NCI-H1694 (cell line): Measurements from ENCODE around the gene DNAH3.
"Not testable (repeated sequence)": the region's sequence is repeated elsewhere in the genome, so short reads cannot be mapped to it uniquely, and the experiment has no call there.

ENCODE experiments used
- DNase-seq: peaks from one replicate; lab custom pipeline; 2025; lab: John Stamatoyannopoulos, UW

DNAH3 gene

DNA sequence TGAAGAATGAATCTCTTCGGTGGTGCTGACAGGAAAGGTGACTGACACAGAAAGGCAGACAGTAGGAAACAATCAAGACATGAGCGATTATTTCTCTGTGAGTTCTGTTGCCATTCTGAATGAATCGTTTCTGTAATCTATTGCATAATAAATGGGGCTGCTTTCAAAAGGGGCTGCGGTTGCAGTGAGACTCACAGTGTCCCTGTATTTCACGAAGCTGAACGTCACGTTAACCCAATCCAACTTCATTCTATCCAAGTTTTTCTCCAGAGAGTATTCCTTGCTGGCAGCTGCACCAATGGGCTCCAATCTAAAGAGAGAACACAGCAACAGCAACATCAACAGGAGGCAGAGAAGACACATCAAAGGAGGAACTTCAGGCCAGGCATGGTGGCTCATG, 75.4 kb downstream of the DNAH3 start:
- DNase-seq: no peak

DNA sequence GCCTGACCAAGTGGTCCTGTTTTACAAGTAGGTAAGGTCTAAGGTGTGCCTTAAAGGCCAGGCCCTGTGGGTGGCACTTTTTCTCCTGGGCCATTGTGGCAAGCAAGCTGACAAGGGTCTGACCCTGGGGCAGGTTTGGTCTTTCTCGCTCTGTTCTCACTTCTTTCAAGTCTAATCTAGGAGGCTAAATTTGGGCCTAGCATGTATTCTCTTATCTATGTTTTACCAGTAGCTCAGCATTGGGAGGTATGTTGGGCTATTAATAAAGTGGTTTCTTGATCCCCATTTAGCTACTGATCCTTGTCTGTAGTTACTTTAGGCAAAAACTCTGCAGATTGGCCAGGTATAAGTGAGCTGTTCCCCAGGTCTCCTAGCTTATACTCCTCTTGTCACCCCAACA, 77.7 kb downstream of the DNAH3 start:
- DNase-seq: no peak

DNA sequence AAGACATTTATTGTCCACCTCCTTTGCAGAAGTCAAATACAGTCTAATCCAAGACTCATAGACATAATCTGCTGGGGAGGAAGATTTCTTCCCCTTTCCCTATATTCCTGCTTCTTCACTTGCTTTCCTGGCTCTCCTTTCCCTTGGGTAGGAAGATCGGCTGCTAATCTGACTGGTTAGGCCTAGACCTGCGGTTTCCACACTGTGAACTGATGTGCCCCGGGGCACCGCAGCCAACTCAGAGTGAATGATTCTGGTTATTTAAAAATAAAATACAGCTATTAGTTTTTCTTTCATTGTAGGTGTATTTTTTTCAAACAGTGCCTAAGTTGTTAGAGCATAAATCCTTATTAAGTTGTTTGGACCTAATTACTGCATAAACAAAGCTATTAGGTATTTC, 78.9 kb downstream of the DNAH3 start:
- no peak for DNase-seq

DNA sequence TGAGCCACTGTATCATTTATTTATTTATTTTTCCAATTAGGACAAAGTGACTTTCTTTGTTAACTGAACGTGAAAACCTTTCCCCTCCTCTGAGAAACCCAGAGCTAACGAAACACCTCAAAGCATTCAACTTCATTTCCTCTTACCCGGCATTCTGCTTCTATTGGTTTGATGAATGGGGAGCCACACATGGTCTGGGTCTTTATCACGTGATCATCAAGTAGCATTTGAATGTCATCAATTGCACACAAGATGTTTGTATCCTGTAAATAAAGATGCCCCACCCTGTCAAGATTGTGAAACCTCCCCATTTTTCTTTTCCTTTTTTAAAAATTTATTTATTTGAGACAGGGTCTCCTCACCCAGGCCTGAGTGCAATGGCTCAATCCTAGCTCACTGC, 80.1 kb downstream of the DNAH3 start:
- DNase-seq: no peak

DNA sequence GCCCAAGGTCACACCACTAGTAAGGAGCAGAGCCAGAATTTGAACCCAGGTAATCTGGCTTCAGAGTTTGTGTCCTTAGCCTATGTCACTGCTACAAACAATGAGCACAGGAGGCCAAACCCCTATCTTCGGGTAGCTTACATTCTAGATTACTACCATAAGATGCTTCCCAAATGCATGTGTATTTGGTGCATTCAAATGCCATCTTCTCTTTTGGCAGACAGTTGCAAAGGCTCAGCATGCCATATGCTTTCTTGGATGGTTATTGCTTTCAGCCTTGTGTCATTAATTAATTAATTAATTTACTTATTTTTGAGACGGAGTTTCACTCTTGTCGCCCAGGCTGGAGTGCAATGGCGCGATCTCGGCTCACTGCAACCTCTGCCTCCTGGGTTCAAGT, 80.7 kb downstream of the DNAH3 start:
- no peak for DNase-seq

DNA sequence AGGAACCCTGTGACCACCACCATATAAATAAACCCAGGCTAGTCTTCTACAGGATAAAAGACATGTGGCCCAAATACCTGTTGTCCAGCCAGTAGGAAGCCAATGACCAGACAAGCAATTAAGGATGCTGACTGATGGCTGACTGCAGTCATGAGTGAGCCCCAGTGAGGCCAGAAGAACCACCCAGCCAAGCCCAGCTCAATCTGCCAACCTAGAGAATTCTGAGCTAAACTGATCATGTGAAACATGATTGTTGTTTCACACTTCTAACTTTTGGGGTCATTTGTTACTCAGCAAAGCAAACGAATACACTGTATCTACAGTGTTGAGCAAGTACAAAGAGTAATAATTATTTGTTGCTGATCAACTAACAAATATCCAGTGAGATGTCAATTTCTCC, 86.4 kb downstream of the DNAH3 start:
- DNase-seq: no peak

DNA sequence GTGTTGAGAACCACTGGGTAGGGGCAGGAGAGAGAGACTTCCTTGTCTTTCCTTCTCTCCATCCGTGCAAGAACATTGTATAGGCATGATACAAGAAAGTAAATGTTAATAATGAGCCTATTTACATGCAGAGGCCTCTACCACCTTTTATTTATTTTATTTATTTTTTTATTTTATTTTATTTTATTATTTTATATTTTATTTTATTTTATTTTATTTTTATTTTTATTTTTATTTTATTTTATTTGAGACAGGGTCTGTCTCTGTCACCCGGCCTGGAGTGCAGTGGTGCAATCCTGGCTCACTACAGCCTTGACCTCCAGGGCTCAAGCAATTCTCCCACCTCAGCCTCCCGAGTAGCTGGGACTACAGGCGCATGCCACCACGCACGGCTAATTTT, 87.3 kb downstream of the DNAH3 start:
- DNase-seq: not testable (repeated sequence)

DNA sequence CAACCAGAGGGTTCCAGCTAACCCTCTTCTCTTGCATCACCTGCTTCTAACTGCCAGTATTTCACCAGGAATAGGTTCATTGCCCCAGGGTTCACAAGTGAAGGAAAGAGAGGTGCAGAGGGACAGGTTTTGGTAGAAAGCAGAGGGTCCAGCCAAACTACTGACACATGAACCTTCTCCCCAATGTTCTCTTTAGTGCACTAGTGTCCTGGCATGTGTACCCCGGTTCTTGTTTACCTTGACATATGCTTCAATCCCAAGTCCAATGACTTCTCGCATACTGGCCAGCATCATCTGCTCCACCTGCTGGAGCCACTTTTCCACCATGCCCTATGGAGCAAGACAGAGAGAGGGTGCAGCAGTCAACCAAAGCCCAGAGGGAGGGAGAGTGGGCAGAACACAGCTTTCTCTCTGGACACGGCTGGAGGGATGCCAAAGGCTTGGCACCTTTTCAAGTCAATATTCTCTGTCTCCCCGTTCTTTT, 90.6 kb downstream of the DNAH3 start:
- DNase-seq: no peak

DNA sequence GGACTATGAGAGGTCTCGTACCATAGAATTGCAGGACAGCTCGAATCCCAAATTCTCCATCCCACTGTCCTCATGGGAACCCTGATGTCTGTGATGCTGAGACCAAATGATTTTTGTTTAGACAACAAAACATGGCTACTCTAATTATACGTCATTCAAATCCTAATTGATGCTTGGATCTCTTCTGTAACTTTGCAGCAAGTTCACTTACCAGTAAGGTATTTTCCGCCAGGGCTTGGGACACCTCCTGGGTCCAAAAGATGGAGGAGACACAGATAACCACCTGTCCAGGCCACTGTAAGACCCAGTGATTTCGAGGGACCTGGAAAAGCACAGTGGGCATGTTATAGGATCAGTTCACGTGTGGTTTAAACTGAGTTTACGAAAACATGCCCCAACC, 92.8 kb downstream of the DNAH3 start:
- DNase-seq: no peak

DNA sequence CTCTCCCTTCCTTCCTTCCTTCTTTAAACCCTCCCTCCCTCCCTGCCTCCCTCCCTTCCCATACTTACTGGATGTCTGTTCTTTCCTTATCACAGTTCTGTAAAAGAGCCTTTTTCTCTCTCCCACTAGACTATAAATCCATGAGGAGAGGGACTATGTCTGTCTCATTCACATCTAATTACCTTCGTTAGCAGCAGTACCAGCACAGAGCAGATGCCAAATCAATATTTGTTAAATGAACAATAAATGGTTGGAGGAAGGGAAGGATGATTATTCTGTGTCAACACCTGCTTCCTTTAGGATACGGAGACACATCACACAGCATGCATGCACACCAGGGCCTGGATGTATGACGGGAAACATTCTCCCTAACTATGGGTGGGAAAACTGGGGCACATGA, 94.2 kb downstream of the DNAH3 start:
- no peak for DNase-seq

DNA sequence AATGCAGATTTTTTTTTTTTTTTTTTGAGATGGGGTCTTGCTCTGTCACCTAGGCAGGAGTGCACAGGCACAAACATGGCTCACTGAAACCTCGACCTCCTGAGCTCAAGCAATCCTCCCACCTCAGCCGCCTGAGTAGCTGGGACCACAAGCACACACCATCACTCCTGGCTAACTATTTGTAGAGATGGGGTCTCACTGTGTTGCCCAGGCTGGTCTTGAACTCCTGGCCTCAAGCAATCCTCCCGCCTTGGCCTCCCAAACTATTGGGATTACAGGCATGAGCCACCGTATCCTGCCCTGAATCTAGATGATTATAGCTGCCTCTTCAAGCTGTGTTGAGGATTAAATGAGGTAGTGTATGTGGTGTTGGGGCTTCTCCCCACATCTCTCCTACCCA, 94.9 kb downstream of the DNAH3 start:
- DNase-seq: not testable (repeated sequence)

DNA sequence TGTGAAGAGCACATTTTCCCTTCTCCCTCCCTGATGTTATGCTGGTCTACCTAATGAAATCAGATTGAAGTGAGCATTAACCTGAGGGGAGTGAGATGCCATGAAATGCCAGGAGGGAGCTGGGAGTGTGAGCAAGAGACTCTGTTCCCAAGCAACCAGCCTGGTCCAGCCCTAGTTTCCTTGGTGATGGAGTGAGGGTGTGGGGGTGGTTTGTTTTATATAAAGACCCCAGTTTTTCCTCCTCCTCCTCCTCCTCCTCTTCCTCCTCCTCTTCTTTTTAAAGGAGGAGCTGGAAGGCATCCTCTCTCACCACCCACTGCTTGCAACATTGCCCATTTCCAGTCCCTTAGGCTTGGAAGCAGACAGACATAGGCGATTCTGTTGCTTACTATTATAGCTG, 97.1 kb downstream of the DNAH3 start:
- no peak for DNase-seq

DNA sequence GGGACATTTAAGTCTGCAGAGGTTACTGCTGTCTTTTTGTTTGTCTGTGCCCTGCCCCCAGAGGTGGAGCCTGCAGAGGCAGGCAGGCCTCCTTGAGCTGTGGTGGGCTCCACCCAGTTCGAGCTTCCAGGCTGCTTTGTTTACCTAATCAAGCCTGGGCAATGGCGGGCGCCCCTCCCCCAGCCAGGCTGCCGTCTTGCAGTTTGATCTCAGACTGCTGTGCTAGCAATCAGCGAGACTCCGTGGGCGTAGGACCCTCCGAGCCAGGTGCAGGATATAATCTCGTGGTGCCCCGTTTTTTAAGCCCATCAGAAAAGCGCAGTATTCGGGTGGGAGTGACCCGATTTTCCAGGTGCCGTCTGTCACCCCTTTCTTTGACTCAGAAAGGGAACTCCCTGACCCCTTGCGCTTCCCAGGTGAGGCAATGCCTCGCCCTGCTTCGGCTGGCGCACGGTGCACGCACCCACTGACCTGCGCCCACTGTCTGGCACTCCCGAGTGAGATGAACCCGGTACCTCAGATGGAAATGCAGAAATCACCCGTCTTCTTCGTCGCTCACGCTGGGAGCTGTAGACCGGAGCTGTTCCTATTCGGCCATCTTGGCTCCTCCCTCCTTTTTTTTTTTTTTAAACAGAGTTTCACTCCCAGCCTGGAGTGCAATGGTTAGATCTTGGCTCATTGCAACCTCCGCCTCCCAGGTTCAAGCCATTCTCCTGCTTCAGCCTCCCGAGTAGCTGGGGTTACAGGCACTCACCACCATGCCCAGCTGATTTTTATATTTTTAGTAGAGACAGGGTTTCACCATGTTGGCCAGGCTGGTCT, 102.3 kb downstream of the DNAH3 start:
- not testable (repeated sequence) for DNase-seq

DNA sequence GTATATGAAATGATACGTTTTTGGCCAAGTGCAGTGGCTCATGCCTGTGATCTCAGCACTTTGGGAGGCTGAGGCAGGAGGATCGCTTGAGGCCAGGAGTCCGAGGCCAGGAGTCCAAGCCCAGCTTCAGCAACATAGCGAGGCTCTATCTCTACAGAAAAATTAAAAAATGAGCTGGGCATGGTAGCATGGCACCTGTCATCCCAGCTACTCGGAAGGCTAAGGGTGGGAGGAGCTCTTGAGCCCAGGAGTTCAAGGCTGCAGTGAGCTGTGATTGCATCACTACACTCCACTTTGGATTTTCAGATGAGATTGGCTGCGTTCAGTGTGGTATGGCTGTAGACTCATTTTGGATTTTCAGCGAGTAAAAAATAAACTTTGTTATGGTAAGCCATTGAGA, 112.4 kb downstream of the DNAH3 start:
- no peak for DNase-seq

DNA sequence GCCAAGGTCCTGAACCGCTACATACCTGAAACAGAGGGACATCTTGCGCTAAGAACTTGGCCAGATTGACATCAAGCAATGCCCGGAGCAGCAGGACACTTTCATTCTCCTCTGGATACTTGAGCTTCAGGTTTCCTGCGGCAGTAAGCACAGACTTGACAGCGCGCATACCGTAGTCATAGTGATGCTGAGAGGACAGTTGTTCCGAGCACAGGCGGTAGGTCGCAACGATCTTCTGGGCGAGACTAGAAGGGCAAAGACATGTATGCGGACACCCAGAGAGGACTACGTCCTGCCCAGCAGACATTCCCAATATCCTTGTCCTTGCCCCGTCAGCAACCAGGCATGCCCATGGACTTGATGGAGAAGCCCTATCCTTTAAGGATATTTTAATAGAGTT, 112.9 kb downstream of the DNAH3 start:
- DNase-seq: no peak

DNA sequence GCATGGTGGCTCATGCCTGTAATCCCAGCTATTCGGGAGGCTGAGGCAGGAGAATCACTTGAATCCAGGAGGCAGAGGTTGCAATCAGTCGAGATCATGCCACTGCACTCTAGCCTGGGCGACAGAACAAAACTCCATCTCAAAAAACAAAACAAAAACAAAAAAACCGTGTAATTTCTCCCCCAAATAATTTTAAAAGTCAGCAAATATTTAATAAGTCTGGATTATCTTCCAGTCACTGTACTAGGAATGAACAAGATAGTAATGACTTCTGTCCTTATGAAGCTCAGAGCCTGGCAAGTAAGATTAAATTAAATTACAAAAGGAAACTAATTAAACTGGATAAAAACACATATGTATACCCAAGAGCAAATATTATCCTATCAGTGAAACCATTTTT, 113.5 kb downstream of the DNAH3 start:
- no peak for DNase-seq

DNA sequence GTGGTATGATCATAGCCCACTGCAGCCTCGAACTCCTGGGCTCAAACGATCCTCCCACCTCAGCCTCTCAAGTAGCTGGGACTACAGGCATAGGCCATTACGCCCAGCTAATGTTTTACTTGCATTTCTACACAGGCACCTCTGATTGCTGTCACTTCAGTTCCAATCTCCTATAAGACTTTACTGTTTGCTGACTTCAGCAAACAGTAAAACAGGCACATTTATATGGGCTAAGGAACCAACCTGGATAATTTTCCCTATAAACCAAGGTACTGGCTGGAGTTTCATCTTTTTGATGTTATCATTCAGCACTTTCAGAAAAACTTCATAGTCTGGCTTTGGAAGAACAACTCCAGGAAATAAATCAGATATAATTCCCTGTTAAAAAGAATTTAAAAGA, 114.2 kb downstream of the DNAH3 start:
- no peak for DNase-seq

DNA sequence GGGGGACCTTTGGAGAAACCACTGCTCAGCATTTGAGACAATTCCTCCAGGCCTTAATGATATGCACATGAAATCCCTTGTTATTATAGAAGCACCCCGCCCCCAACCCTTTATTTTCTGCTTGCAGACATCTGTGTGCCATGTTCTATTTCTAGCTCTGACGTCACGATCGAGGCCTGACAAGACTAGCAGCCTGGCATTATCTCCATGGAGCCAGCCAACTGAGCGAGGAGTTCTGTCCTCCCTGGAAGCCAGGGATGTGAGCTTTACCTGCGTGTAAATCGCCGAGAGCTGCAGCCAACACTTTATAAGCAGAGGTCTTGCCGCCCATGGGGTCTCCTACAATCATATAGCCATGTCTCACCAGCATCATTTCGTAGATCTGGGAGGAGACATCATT, 116.9 kb downstream of the DNAH3 start:
- no peak for DNase-seq

DNA sequence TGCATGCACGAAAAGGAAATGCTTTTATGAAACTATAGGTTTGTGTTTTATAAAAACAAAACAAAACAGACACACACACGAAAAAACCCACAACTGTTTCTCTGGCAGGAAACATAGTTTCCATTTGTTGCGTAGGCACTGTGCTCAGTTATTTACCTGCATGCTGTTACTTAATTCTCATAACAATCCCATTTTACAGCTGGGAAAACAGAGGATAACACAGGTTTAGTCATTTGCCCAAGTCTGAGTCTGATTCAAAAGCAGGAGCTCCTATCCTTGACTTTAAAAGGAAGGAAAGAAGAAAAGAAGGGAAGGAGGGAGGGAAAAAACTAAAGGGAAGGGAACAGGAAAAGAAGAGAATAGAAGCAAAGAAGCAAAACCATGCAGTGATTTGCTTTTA, 117.4 kb downstream of the DNAH3 start:
- DNase-seq: no peak

DNA sequence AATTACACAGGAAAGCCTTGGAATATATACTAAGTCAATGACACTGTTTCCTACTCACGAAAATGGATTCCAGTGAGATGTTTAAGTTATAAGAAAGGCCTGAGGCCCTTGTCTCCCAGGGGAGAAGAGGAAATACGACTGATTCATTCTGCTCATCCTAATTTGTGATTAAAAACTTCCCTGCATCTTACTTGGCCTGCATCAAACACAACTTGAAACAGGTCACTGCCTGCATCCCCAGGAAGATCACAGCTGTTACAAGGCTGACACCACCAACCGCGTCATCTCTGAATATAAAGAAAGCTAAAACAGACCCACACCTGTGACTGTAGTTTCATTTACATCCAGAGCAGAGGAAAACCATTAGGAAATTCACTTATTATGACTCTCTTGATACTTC, 121.9 kb downstream of the DNAH3 start:
- DNase-seq: no peak

DNA sequence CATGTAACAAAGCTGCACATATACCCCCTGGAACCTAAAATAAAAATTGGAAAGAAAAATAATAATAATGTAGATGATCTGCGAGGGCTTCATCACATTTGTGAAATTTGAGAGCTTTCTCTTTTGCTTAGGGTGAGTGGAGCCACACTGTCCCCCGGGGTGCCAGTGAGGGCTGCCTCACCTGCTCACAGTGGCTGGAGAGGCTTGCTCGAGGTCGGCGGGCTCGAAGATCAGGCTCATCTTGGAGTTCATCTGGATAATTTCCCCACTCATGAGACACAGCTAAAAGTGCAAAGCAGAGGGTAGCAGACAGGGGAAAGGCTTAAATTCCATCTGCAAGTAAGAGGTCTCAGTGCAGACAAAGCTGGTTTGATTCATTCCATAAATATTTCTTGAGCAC, 123.8 kb downstream of the DNAH3 start:
- DNase-seq: no peak

DNA sequence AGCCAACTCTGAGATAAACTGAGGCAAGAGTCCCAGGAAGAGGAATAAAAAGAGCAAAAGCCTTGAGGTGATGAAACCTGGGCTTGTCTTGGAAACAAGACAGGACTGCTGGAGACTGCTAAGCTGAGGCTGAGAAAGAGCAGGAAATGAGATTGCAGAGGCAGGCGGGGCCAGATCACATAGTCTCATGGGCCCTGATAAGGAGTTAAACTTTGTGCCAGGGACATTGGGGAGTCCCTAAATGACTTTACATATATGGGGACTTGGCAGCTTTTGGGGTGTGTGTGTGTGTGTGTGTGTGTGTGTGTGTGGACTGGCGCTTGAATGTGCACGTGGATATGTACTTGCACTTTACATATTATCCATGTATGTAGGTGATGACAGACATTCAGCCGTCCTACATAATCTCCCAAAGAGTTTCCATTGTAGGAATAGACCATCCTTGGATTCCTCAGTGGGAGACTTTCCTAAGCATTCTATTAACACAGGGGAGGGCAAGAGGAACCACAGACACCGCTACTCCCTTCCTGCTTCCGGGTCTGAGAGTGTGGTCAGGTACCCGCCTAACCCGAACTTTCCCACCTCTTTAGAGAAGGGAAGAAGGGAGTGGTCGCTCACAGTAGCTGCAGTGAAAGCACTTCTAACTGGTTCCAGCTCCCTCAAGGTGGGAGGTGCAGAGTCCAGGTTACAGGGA, 127.0 kb downstream of the DNAH3 start:
- no peak for DNase-seq

DNA sequence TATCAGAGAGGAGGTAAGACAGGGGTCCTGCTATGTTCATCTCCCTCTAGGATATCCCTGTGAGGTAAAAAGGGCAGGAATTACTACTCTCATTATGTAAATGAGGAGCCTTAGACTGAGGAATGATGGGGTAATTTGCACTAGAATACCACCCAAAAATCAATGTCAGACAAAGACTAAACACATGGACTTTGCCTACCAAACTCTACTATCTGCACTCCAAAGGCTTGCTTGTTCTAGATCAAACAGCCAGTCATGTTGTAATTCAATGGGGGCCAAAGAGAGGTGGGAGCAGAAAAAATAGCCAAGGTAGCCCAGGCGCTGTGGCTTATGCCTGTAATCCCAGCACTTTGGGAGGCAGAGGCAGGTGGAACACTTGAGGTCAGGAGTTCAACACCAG, 129.3 kb downstream of the DNAH3 start:
- no peak for DNase-seq

DNA sequence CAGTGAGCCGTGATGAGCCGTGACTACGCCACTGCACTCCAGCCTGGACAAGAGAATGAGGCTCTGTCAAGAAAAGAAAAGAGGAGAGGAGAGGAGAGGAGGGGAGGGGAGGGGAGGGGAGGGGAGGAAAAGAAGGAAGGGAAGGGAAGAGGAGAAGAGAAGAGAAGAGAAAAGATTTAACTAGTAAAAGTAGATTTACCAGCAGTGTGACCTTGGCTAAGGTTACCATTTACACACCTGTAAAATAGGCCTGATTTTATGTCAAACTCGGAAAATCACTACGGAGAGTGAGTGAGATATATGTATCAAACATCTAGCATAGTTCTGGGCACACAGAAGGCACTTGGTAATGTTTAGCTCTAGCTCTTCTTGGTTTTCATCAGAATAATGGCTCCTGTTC, 140.8 kb downstream of the DNAH3 start:
- DNase-seq: no peak
